H9 (cell line): Measurements from ENCODE around the gene MAGED2. TPM values are rescaled to one million over a fixed set of nuclear protein-coding genes. Genes with fewer than 3 reads are reported as not detected.
"Not testable (repeated sequence)": the region's sequence is repeated elsewhere in the genome, so short reads cannot be mapped to it uniquely, and the experiment has no call there.

Source experiments
- DNase-seq: peaks from one replicate; pipeline ENCODE4 v3.0.0-alpha.2; 2017
- H2AFZ ChIP-seq: one replicate; pipeline ENCODE4 v1.6.1; 2013; ENCODE audit warnings: mild to moderate bottlenecking, low read length, control low read depth, moderate library complexity
- H2AK5ac ChIP-seq: 2 replicates; pipeline ENCODE4 v1.6.1; 2013; ENCODE audit warnings: low read length, control low read depth, mixed read lengths; ENCODE audit not compliant: insufficient read length
- H2BK120ac ChIP-seq: one replicate; pipeline ENCODE4 v1.6.1; 2013; ENCODE audit warnings: low read depth, mild to moderate bottlenecking, low read length, control low read depth, inconsistent platforms; ENCODE audit not compliant: poor library complexity, severe bottlenecking
- H2BK12ac ChIP-seq: 2 replicates; pipeline ENCODE4 v1.6.1; 2013; ENCODE audit warnings: low read length, control low read depth, mixed read lengths, low read depth; ENCODE audit not compliant: insufficient read length
- H2BK15ac ChIP-seq: 2 replicates; pipeline ENCODE4 v1.6.1; 2013; ENCODE audit warnings: low read depth, low read length, control low read depth
- H2BK20ac ChIP-seq: one replicate; pipeline ENCODE4 v1.6.1; 2013; ENCODE audit warnings: low read depth, mild to moderate bottlenecking, low read length, control low read depth, inconsistent platforms; ENCODE audit not compliant: poor library complexity, severe bottlenecking
- H2BK5ac ChIP-seq: 2 replicates; pipeline ENCODE4 v1.6.1; 2013; ENCODE audit warnings: low read length, control low read depth, mixed read lengths; ENCODE audit not compliant: insufficient read length
- H3K14ac ChIP-seq: 2 replicates; pipeline ENCODE4 v1.6.1; 2013; ENCODE audit warnings: low read length, control low read depth; ENCODE audit not compliant: insufficient read depth
- H3K18ac ChIP-seq: 2 replicates; pipeline ENCODE4 v1.6.1; 2013; ENCODE audit warnings: low read depth, mild to moderate bottlenecking, mixed read lengths, low read length, control low read depth; ENCODE audit not compliant: insufficient read length
- H3K23ac ChIP-seq: 2 replicates; pipeline ENCODE4 v1.6.1; 2013; ENCODE audit warnings: low read length, control low read depth, mixed read lengths, low read depth; ENCODE audit not compliant: insufficient read length
- H3K23me2 ChIP-seq: 2 replicates; pipeline ENCODE4 v1.6.1; 2013; ENCODE audit warnings: low read depth, mild to moderate bottlenecking, mixed read lengths, low read length, control low read depth; ENCODE audit not compliant: insufficient read length, poor library complexity, severe bottlenecking
- H3K27ac ChIP-seq: 2 replicates; pipeline ENCODE4 v1.5.1; 2013; ENCODE audit warnings: low read length, control low read depth, mixed read lengths, low read depth; ENCODE audit not compliant: insufficient read length
- H3K27me3 ChIP-seq: 2 replicates; pipeline ENCODE4 v1.6.1; 2013; ENCODE audit warnings: low read length, control low read depth, inconsistent platforms; ENCODE audit not compliant: insufficient read depth
- H3K4ac ChIP-seq: 2 replicates; pipeline ENCODE4 v1.6.1; 2013; ENCODE audit warnings: low read depth, mild to moderate bottlenecking, control low read depth, inconsistent platforms, low read length, moderate library complexity
- H3K4me1 ChIP-seq: 2 replicates; pipeline ENCODE4 v1.6.1; 2013; ENCODE audit warnings: low read length, control low read depth, inconsistent platforms; ENCODE audit not compliant: insufficient read depth
- H3K4me2 ChIP-seq: 2 replicates; pipeline ENCODE4 v1.6.1; 2013; ENCODE audit warnings: low read length, control low read depth, mixed read lengths; ENCODE audit not compliant: insufficient read length, insufficient read depth
- H3K56ac ChIP-seq: 2 replicates; pipeline ENCODE4 v1.6.1; 2013; ENCODE audit warnings: low read depth, mild to moderate bottlenecking, mixed read lengths, low read length, control low read depth; ENCODE audit not compliant: insufficient read length
- H3K79me1 ChIP-seq: 2 replicates; pipeline ENCODE4 v1.6.1; 2013; ENCODE audit warnings: low read depth, mild to moderate bottlenecking, moderate library complexity, low read length, control low read depth, inconsistent platforms; ENCODE audit not compliant: insufficient read depth, poor library complexity, severe bottlenecking
- H3K79me2 ChIP-seq: 2 replicates; pipeline ENCODE4 v1.6.1; 2013; ENCODE audit warnings: low read length, control low read depth, inconsistent platforms; ENCODE audit not compliant: insufficient read depth
- H3K9ac ChIP-seq: 2 replicates; pipeline ENCODE4 v1.6.1; 2013; ENCODE audit warnings: low read length, control low read depth, mixed read lengths; ENCODE audit not compliant: insufficient read length; ENCODE audit errors: extremely low read depth
- H3K9me3 ChIP-seq: one replicate; pipeline ENCODE4 v1.6.1; 2013; ENCODE audit warnings: low read depth, low read length, inconsistent platforms; ENCODE audit not compliant: control insufficient read depth
- H3T11ph ChIP-seq: one replicate; pipeline ENCODE4 v1.6.1; 2013; ENCODE audit warnings: mild to moderate bottlenecking, low read length, control low read depth, inconsistent platforms
- H4K20me1 ChIP-seq: one replicate; pipeline ENCODE4 v1.6.1; 2013; ENCODE audit not compliant: control insufficient read depth, insufficient read length, insufficient read depth
- H4K5ac ChIP-seq: 2 replicates; pipeline ENCODE4 v1.6.1; 2013; ENCODE audit warnings: low read depth, mild to moderate bottlenecking, mixed read lengths, low read length, control low read depth; ENCODE audit not compliant: insufficient read length
- H4K8ac ChIP-seq: replicated peaks from 2 replicates; pipeline ENCODE4 v1.6.1; 2013; ENCODE audit warnings: low read length, control low read depth, mixed read lengths, low read depth; ENCODE audit not compliant: insufficient read length
- H4K91ac ChIP-seq: 2 replicates; pipeline ENCODE4 v1.6.1; 2013; ENCODE audit warnings: low read depth, mild to moderate bottlenecking, moderate library complexity, mixed read lengths, low read length, control low read depth; ENCODE audit not compliant: insufficient read length
- H3K27ac Mint-ChIP-seq, 3 experiments: 2 replicates in 2 of 3; 3 replicates in 1 of 3; pipeline ENCODE4 v1.8.0; 2020 to 2021; ENCODE audit warnings: mixed read lengths in 3 of 3, mild to moderate bottlenecking in 1 of 3, moderate library complexity in 1 of 3
- H3K27me3 Mint-ChIP-seq: 2 replicates; pipeline ENCODE4 v1.8.0; 2021; ENCODE audit warnings: low read depth, mild to moderate bottlenecking, moderate library complexity, mixed read lengths
- H3K36me3 Mint-ChIP-seq, 3 experiments: 2 replicates in 2 of 3; 3 replicates in 1 of 3; pipeline ENCODE4 v1.8.0; 2020 to 2021; ENCODE audit warnings: low read depth in 3 of 3, mixed read lengths in 3 of 3; ENCODE audit not compliant: insufficient read depth in 1 of 3
- H3K4me1 Mint-ChIP-seq, 2 experiments: 2 replicates each; pipeline ENCODE4 v1.8.0; 2020; ENCODE audit warnings: mixed read lengths in 2 of 2
- H3K4me3 Mint-ChIP-seq, 2 experiments: 2 replicates in 1 of 2; 3 replicates in 1 of 2; pipeline ENCODE4 v1.8.0; 2020 to 2021; ENCODE audit warnings: mild to moderate bottlenecking in 2 of 2, mixed read lengths in 2 of 2, moderate library complexity in 1 of 2
- H3K9me3 Mint-ChIP-seq, 2 experiments: 2 replicates in 1 of 2; 3 replicates in 1 of 2; pipeline ENCODE4 v1.8.0; 2020; ENCODE audit warnings: mild to moderate bottlenecking in 2 of 2, mixed read lengths in 2 of 2, moderate library complexity in 1 of 2
- WGBS: extraction: QIAGEN DNeasy Blood & Tissue Kit; methylation state at CpG from one replicate; pipeline ENCODE4 v1.1.7; 2013; ENCODE audit warnings: missing lambda C conversion rate, low lambda C conversion rate, mixed read lengths; ENCODE audit not compliant: insufficient read length; ENCODE audit errors: extremely low coverage; 5-methylcytosine and 5-hydroxymethylcytosine counted together
- total RNA-seq: library from RNA; stranded (reverse); gene quantifications from 2 replicates; pipeline ENCODE4 v1.2.1, GENCODE V29; 2021
- TF ChIP-seq, protein P1 (sequence below): fragments of 200-600 bp; sonication (generic); conservative IDR thresholded peaks from 3 replicates; pipeline ENCODE4 v1.8.0; 2021; ENCODE audit warnings: antibody characterized with exemption, mild to moderate bottlenecking

Gene MAGED2
- total RNA-seq, 1 experiment from 2014 or later, result 146 TPM

GRCh38 chrX:54843050-54843449, 35.5 kb downstream of the MAGED2 start:
- peaks cover 65 to 71% of the 10 kb centered on the region in 2 experiments for H3K9me3 Mint-ChIP-seq
- no CpG with 5 or more reads among the region's 2 CpGs for WGBS
- Histone ChIP-seq H3K27me3 (no peaks in the 10 kb centered on the region), H3K4ac (no peak overlapping the region), H3K79me1 (no peaks in the 10 kb centered on the region), H4K5ac (no peak overlapping the region), H2AFZ (no peak overlapping the region), H2AK5ac (no peak overlapping the region), H4K20me1 (no peaks in the 10 kb centered on the region), H3T11ph (no peak overlapping the region), H3K4me1 (no peaks in the 10 kb centered on the region; the same call in 1 of the 2 replicates), H4K91ac (no peak overlapping the region), H3K9me3 (peaks cover 41% of the 10 kb centered on the region), H2BK5ac (no peak overlapping the region), H4K8ac (no peak overlapping the region), H3K27ac (no peak overlapping the region), H3K79me2 (no peaks in the 10 kb centered on the region), H3K18ac (no peak overlapping the region), H3K23me2 (no peaks in the 10 kb centered on the region), H3K9ac (no peak overlapping the region), H3K23ac (no peak overlapping the region), H2BK12ac (no peak overlapping the region), H2BK20ac (no peak overlapping the region), H2BK120ac (no peak overlapping the region), H3K56ac (no peak overlapping the region), H3K14ac (no peak overlapping the region), H3K4me2 (no peak overlapping the region), H2BK15ac (no peak overlapping the region)
- H3K4me1 Mint-ChIP-seq, result peaks cover 8 to 13% of the 10 kb centered on the region in 2 experiments
- TF ChIP-seq, protein P1, sequence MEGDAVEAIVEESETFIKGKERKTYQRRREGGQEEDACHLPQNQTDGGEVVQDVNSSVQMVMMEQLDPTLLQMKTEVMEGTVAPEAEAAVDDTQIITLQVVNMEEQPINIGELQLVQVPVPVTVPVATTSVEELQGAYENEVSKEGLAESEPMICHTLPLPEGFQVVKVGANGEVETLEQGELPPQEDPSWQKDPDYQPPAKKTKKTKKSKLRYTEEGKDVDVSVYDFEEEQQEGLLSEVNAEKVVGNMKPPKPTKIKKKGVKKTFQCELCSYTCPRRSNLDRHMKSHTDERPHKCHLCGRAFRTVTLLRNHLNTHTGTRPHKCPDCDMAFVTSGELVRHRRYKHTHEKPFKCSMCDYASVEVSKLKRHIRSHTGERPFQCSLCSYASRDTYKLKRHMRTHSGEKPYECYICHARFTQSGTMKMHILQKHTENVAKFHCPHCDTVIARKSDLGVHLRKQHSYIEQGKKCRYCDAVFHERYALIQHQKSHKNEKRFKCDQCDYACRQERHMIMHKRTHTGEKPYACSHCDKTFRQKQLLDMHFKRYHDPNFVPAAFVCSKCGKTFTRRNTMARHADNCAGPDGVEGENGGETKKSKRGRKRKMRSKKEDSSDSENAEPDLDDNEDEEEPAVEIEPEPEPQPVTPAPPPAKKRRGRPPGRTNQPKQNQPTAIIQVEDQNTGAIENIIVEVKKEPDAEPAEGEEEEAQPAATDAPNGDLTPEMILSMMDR, result no peak
- no peak overlapping the region for H3K4me3 Mint-ChIP-seq
- H3K27me3 Mint-ChIP-seq, result peaks cover 2% of the 10 kb centered on the region; the same call in 1 of the 2 replicates
- no peaks in the 10 kb centered on the region; a peak in 2 of 7 replicates for H3K36me3 Mint-ChIP-seq
- DNase-seq, result no peak
- H3K27ac Mint-ChIP-seq, result no peak overlapping the region

DNA sequence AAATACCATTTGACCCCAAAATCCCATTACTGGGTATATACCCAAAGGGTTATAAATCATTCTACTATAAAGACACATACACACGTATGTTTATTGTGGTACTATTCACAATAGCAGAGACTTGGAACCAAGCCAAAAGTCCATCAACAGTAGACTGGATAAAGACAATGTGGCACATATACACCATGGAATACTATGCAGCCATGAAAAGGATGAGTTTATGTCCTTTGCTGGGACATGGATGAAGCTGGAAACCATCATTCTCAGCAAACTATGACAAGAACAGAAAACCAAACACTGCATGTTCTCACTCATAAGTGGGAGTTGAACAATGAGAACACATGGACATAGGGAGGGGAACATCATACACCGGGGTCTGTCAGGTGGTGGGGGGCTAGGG, 40.2 kb downstream of the MAGED2 start:
- H3K27ac ChIP-seq, H3K4me3 Mint-ChIP-seq, H3K36me3 Mint-ChIP-seq, H2BK5ac ChIP-seq, H4K8ac ChIP-seq, H2BK20ac ChIP-seq, H2AK5ac ChIP-seq, H4K5ac ChIP-seq, H3K79me1 ChIP-seq, DNase-seq, H3K9ac ChIP-seq, H2AFZ ChIP-seq, H3K4me1 ChIP-seq, H3K56ac ChIP-seq, H3K27me3 Mint-ChIP-seq, H3K4ac ChIP-seq, H2BK15ac ChIP-seq, H3K27ac Mint-ChIP-seq, H3K23me2 ChIP-seq, H3K4me1 Mint-ChIP-seq, H4K91ac ChIP-seq, H3K79me2 ChIP-seq, H3K27me3 ChIP-seq, H2BK120ac ChIP-seq, H3K14ac ChIP-seq, H2BK12ac ChIP-seq, H4K20me1 ChIP-seq, H3K4me2 ChIP-seq, H3K18ac ChIP-seq, H3T11ph ChIP-seq, H3K23ac ChIP-seq: not testable (repeated sequence)
- no CpG with 5 or more reads among the region's 2 CpGs for WGBS
- peaks cover 12% of the 10 kb centered on the region for H3K9me3 ChIP-seq
- peaks cover 54 to 61% of the 10 kb centered on the region in 2 experiments for H3K9me3 Mint-ChIP-seq
